AG04449 (cell line): ENCODE measurements around the gene TRPV4.

Experiments
- CTCF ChIA-PET: fragments of 350-600 bp; formaldehyde crosslinking; extraction: SDS; loops from one replicate; lab custom pipeline; 2021; ENCODE audit warnings: antibody characterized with exemption; lab: Yijun Ruan, JAX
- POLR2A ChIA-PET: fragments of 400-600, 350-600 bp; formaldehyde crosslinking; extraction: SDS; loops from one replicate; lab custom pipeline; 2020; ENCODE audit warnings: antibody characterized with exemption, inconsistent platforms; lab: Yijun Ruan, JAX
- DNase-seq: peaks from one replicate; pipeline ENCODE4 v3.0.0-alpha.2; 2010; ENCODE audit warnings: low read depth, low spot score
- H3K4me3 ChIP-seq: 2 replicates; pipeline ENCODE4 v1.5.1; 2011; ENCODE audit warnings: low read depth, mild to moderate bottlenecking, control low read depth, low read length
- TF ChIP-seq, protein P1 (sequence below): IDR thresholded peaks from one replicate; pipeline ENCODE4 v1.5.1; 2011; ENCODE audit warnings: mild to moderate bottlenecking, moderate library complexity, low read length, control low read depth, inconsistent platforms; ENCODE audit not compliant: insufficient read depth; ENCODE audit errors: missing control alignments

Gene TRPV4

DNA sequence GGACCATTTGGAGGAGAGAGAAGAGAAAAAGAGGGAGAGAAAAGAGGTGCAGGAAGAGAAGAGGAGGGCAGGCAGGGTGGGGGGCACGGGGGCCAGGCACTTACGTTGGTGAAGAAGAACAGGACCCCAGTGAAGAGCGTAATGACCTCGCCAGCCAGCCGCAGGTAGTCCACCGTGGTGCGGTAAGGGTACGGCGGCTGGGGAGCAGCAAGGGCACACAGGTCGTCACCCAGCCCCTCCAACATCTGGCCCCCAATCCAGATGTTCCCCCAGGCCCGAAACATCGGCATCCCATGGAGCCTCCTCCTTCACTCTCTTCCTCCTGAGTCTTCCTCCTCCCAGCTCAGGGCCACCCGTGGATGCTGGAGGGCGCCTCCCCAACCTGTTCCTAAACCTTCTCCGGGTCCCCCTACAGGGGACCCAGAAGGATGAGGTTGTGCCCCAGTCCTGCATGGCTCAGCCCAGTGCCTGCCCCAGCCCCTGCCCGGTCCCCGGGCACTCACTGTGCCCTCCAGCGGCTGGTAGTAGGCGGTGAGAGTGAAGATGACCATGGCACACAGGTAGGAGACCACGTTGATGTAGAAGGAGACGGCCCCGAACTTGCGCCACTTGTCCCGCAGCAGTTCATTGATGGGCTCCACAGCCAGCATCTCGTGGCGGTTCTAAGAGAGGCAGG is 39.2 kb downstream of the TRPV4 start:
- H3K4me3 ChIP-seq: no peak overlapping the region
- CTCF ChIA-PET: interaction anchor here (0.7 to 5.1 kb wide), 2 partner anchors 11 to 17 kb away, joined by 3 to 57 read pairs; no protein-coding TSS in a partner anchor
- TF ChIP-seq, protein P1, sequence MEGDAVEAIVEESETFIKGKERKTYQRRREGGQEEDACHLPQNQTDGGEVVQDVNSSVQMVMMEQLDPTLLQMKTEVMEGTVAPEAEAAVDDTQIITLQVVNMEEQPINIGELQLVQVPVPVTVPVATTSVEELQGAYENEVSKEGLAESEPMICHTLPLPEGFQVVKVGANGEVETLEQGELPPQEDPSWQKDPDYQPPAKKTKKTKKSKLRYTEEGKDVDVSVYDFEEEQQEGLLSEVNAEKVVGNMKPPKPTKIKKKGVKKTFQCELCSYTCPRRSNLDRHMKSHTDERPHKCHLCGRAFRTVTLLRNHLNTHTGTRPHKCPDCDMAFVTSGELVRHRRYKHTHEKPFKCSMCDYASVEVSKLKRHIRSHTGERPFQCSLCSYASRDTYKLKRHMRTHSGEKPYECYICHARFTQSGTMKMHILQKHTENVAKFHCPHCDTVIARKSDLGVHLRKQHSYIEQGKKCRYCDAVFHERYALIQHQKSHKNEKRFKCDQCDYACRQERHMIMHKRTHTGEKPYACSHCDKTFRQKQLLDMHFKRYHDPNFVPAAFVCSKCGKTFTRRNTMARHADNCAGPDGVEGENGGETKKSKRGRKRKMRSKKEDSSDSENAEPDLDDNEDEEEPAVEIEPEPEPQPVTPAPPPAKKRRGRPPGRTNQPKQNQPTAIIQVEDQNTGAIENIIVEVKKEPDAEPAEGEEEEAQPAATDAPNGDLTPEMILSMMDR: no peak
- DNase-seq: no peak
- POLR2A ChIA-PET: no interaction called here

DNA sequence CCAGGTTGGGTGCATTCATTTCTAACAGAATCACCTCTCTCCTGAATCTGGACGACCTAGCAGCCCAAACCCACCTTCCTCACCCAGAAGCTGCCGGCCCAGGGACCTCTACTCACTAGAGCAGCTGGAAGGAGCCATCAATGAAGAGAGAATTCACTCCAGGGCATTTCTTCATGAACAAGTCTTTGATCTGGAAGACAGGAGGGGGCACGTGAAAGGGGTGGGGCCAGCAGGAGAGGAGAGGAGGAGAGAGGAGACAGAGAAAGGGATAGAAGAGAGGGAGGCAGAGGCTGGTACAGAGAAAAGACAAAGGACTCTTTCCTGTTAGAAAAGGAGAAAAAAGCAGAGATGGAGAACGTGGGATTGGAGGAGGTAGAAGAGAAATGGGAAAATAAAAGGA is 39.8 kb downstream of the TRPV4 start:
- no peak for DNase-seq
- TF ChIP-seq, protein P1: no peak
- ChIA-PET CTCF (interaction anchor here (0.7 to 5.1 kb wide), 3 partner anchors 12 to 19 kb away, joined by 3 to 57 read pairs (median 3); no protein-coding TSS in a partner anchor), POLR2A (no interaction called here)
- H3K4me3 ChIP-seq: no peak overlapping the region

DNA sequence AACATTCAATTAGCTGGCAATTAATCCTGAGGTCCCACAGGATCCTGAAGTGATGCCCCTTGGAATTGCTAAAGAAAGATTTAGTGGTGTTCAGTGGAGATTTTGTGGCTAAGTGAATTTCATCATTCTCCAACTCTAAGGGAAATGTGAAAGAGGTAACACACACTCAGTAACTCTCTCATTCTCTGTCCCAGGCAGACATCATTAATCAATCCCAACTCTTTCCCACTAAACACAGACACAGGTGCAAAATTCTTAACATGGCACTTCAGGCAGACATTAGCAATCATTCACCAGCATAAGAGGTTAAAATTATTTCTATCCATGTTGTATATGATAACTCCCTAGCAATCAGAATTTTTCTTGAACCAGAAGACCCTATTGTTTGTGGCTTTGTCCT is 40.2 kb downstream of the TRPV4 start:
- ChIA-PET CTCF (interaction anchor here (0.9 to 5.1 kb wide), 2 partner anchors 12 to 18 kb away, joined by 3 to 57 read pairs; no protein-coding TSS in a partner anchor), POLR2A (no interaction called here)

DNA sequence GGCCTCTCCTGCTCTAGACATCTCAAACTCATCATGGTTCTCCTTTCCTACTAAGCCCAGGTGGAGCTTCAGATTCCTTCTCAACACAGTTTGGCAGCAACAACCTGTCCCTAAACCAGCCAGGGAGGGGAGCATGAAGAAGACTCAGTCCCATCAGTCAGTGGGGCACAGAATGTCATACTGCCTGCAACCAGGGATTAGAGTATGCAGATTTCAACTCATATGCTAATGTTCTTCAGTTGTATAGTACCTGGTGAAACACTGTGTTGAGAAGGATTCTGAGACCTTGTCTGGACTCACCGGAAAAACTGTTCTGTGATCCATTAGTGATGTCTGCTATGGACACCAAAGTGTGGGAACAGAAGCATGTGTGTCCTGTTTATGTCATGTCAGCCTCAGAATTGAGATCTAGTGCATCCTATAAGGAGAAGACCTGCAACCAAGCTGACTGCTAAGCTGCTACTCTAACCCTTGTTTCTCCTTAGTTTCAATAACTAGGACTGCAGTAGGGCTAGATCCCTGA is 43.6 kb downstream of the TRPV4 start:
- ChIA-PET CTCF (interaction anchor here (1.6 to 4.1 kb wide), 3 partner anchors 14 to 192 kb away, joined by 6 to 22 read pairs (median 6); no protein-coding TSS in a partner anchor), POLR2A (no interaction called here)
- no peak overlapping the region for H3K4me3 ChIP-seq
- TF ChIP-seq, protein P1: no peak
- DNase-seq: no peak

More for the DNA sequence above, 40.2 kb downstream of the TRPV4 start:
- no peak for DNase-seq
- TF ChIP-seq, protein P1: no peak
- no peak overlapping the region for H3K4me3 ChIP-seq

DNA sequence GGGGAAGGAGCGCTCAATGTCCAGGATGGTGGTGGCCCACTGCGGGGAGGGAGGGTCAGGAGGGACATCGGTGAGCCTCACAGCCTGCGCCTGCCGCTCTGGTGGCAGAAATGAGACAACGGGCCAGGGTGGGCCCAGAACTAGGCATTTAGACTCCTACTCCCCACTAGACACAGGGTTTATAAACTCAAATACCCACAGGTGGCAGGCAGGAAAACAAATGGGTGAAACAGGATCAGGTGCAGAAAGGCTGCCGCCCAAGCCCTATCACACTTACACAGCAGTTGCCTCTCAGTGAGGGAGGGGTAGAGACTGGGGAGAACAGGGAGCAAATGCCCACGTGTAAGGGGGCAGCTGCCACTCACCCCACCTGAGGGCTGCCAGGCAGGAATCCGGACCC is 46.4 kb downstream of the TRPV4 start:
- TF ChIP-seq, protein P1: no peak
- CTCF ChIA-PET: interaction anchor here (1.6 to 5.0 kb wide), 2 partner anchors 11 to 19 kb away, joined by 7 to 27 read pairs; no protein-coding TSS in a partner anchor
- DNase-seq: no peak
- H3K4me3 ChIP-seq: no peak overlapping the region
- POLR2A ChIA-PET: no interaction called here

DNA sequence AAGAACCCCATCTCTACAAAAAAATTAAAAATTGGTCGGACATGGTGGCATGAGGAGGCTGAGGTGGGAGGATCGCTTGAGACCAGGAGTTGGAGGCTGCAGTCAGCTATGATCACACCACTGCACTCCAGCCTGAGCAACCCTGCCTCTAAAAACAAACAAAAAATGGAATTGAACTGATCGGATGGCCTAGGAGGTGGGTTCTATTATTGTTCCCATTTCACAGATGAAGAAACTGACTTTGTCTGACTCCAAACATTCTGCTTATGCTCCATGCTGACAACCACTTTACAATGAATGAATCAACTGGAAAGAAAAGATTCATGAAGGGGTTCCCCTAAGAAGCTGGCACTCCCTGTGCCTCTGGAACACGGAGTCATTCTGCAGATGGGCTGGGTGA is 47.3 kb downstream of the TRPV4 start:
- no peak overlapping the region for H3K4me3 ChIP-seq
- ChIA-PET POLR2A (no interaction called here), CTCF (interaction anchor here (1.6 to 5.0 kb wide), 3 partner anchors 10 to 188 kb away, joined by 6 to 27 read pairs (median 7); no protein-coding TSS in a partner anchor)
- TF ChIP-seq, protein P1: no peak
- DNase-seq: no peak
